ENCODE measurements around the gene MISP3.
A peak's percentile ranks its signal among the peaks of the same experiment; 100 is the strongest.
"Not testable (repeated sequence)": the region's sequence is repeated elsewhere in the genome, so short reads cannot be mapped to it uniquely, and the experiment has no call there.

The MISP3 gene

DNA sequence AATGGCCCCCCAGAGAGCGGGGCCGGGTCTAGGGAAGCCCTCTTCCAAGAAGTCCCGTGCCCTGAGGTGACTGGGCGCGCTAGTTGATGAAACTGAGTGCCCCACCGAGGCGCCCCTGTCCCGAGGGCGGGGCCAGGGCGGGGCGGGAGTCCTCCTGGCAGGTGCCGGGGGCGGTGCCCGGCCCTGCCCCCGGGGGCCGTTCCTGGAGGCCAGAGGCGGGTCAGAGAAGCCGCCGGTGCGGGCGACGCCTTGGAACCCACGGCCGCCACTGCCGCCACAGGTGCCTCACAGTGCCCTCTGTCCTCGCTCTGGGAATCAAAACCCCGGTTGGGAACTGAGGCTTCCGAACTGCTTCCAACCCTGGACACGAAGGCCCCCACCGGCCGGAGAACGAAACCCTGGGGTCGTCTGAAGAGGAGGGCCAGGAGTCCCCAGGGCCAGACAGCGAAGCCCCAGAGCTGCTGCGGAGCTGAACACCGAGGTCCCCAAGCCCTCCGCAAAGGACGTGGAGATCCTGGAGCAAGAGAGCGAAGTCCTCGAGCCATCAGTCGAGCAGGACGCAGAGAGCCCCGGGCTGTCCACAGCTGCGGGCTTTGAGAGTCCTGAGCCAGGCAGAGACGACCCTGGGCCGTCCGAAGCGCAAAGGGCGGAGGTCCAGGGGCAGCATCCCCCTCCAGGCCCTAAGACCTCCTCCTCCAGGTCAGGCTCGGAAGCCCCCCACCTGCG is at the start of gene MISP3:
TSS of gene MISP3 (plus strand) at position 252 of the 726 bp plus-strand sequence. CDS start 524 bp downstream, outside the sequence.
- DNase-seq = no peak

- DNase-seq = no peak
Observed at GRCh38 chr19:14023404-14024235, 49.0 kb upstream of the MISP3 start.

DNA sequence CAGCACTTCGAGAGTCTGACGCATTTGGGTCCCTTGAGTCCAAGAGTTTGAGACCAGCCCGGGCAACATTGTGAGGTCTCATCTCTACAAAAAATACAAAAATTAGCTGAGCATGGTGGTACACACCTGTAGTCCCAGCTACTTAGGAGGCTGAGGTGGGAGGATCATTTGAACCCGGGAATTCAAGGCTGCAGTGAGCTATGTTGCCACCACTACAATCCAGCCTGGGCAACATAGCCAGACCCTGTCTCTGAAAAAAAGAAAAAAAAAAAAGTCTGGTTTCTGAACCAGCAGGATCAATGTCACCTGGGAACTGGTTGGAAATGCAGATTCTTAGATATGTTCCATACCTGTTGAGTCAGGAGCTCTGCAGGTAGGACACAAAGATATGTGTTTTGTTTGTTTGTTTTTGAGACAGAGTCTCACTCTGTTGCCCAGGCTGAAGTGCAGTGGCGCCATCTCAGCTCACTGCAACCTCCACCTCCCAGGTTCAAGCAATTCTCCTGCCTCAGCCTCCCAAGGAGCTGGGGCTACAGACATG is 45.9 kb upstream of the MISP3 start:
- not testable (repeated sequence) for DNase-seq

- DNase-seq = no peak
Observed at GRCh38 chr19:14027856-14028450, 44.6 kb upstream of the MISP3 start, which contains the start of gene RLN3. RLN3 (plus strand) TSS chr19:14028148; CDS start chr19:14028205, 57 bp downstream.

GRCh38 chr19:14028901-14029300 is 43.7 kb upstream of the MISP3 start:
- DNase-seq = no peak

DNA sequence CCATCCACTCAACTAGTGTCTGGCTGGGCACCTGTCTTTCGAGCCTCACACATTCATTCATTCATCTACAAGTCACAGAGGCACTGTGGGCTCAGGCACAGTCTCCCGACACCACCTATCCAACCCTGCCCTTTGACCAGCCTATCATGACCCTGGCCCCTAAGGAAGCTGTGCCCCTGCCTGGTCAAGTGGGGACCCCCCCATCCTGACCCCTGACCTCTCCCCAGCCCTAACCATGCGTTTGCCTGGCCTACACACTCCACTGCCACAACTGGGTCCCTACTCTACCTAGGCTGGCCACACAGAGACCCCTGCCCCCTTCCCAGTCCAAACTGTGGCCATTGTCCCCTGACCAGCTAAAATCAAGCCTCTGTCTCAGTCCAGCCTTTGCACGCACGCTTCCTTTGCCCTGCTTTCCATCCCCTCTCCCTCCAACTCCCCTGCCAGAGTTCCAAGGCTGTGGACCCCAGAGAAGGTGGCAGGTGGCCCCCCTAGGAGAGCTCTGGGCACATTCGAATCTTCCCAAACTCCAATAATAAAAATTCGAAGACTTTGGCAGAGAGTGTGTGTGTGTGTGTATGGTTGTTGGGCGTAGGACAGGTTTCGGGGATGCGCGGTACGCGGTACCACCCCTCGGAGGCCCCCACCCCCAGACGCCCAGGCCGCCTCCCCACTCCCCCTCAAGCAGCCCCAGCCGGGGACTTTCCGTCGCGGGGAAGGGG is 41.4 kb upstream of the MISP3 start:
- DNase-seq = no peak

GRCh38 chr19:14031719-14032480 is 40.7 kb upstream of the MISP3 start, which contains the start of gene IL27RA:
IL27RA (plus strand) TSS chr19:14031762; CDS start chr19:14031873, 111 bp downstream.
- DNase-seq = peak; percentile 51

- no peak for DNase-seq
Observed at GRCh38 chr19:14033946-14034345, 38.6 kb upstream of the MISP3 start.

DNA sequence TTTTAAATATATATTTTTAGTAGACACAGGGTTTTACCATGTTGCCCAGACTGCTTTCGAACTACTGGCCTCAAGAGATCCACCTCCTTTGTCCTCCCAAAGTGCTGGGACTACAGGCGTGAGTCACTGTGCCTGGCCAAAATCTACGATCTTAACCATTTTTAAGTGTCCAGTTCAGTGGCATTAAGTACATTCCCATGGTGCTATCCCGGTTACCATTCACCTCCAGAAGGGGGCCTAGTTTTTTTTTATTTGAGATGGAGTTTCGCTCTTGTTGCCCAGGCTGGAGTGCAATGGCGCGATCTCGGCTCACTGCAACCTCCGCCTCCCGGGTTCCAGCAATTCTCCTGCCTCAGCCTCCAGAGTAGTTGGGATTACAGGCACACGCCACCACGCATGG is 37.4 kb upstream of the MISP3 start:
- not testable (repeated sequence) for DNase-seq

GRCh38 chr19:14035706-14036105 is 36.9 kb upstream of the MISP3 start:
- DNase-seq = no peak

GRCh38 chr19:14039181-14039580 is 33.4 kb upstream of the MISP3 start:
- DNase-seq = no peak

DNA sequence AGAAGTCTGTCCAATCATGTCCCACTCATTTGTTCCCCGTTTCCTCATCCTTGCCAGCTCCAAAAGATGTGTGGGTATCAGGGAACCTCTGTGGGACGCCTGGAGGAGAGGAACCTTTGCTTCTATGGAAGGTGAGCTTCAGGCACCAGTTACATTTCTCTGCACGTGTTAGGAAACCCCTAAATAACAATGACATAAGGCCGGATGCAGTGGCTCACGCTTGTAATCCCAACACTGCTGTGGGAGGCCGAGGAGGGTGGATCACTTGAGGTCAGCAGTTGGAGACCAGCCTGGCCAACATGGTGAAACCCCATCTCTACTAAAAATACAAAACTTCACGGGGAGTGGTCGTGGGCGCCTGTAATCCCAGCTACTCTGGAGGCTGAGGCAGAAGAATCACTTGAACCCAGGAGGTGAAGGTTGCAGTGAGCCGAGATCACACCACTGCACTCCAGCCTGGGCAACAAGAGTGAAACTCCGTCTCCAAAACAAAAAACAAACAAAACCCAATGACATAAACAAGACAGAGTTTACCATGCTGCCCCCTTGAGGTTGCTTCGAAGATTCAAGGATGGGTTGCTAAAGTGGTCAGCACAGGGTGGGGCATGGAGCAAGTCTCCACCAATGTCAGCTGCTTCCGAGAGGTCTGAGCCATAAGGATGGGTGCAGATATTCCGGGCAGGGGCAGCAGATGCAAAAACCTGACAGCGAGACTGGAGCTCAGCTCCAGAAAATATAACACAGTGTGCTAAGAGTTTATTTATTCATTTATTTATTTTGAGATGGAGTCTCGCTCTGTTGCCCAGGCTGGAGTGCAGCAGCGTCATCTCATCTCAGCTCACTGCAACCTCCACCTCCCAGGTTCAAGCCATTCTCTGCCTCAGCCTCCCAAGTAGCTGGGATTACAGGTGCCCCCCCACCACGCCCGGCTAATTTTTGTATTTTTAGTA is 29.7 kb upstream of the MISP3 start:
- not testable (repeated sequence) for DNase-seq

DNA sequence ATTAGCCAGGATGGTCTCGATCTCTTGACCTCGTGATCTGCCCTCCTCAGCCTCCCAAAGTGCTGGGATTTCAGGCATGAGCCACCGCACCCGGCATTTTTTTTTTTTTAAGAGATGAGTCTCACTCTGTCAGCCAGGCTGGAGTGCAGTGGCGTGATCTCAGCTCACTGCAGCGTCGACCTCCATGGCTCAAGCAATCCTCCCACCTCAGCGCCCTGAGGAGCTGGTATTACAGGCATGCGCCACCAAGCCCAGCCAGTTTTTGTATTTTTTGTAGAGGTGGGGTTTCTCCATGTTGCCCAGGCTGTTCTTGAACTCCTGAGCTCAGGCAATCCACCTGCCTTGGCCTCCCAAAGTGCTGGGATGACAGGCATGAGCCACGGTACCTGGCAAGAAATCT is 24.7 kb upstream of the MISP3 start:
- DNase-seq = not testable (repeated sequence)

GRCh38 chr19:14048443-14049153 is 24.0 kb upstream of the MISP3 start:
- no peak for DNase-seq

DNA sequence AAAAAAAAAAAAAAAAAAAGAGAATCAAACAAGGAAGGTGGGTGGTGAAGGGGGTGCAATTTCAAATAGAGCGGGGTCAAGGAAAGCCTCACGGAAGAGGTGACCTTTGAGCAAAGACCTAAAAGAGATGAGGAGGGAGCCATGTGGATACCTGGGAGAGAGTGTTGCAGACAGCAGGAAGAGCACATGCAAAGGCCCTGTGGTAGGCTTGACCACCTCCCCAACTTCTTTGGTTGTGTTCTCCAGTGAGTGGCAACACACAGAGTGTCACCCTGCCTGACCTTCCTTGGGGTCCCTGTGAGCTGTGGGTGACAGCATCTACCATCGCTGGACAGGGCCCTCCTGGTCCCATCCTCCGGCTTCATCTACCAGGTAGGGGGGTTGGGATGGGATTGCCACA is 22.1 kb upstream of the MISP3 start:
- no peak for DNase-seq

GRCh38 chr19:14050961-14051360 is 21.6 kb upstream of the MISP3 start:
- not testable (repeated sequence) for DNase-seq

DNA sequence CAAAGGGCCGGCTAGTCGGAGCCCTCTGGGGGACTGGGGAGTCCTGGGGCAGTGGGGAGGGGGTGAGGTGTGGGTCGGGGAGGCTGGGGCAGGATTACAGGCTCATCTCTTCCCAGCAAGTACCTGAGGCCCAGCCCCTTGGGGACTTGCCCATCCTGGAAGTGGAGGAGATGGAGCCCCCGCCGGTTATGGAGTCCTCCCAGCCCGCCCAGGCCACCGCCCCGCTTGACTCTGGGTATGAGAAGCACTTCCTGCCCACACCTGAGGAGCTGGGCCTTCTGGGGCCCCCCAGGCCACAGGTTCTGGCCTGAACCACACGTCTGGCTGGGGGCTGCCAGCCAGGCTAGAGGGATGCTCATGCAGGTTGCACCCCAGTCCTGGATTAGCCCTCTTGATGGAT is 20.6 kb upstream of the MISP3 start:
- no peak for DNase-seq

DNA sequence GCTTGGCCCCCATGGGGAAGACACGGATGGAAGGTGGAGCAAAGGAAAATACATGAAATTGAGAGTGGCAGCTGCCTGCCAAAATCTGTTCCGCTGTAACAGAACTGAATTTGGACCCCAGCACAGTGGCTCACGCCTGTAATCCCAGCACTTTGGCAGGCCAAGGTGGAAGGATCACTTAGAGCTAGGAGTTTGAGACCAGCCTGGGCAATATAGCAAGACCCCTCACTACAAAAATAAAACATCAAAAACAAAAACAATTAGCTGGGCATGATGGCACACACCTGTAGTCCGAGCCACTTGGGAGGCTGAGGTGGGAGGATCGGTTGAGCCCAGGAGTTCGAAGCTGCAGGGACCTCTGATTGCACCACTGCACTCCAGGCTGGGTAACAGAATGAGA is 20.1 kb upstream of the MISP3 start:
- no peak for DNase-seq

DNA sequence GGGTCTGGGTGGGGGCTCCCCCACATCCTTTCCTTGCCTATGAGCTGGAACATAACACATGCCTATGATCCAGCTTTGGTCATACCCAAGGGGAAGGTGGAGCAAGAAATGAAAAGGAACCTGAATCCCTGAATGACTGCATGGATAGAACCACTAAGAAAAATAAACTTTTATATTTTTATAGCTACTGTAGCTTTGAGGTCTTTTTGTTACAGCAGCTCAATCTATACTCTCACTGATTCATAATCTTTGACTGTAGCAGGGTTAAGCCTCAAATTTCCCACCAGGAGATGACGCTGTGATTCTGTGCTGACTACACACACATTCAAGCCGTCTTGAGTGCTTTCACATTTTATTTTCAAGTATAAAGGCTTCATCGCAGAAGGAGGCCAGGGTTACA is 19.6 kb upstream of the MISP3 start:
- DNase-seq = no peak

GRCh38 chr19:14053500-14053899 is 19.1 kb upstream of the MISP3 start:
- DNase-seq = no peak
